Psoas muscle (tissue), 8 donors: ENCODE measurements around the gene ZNF573. TPM values are rescaled to one million over a fixed set of nuclear protein-coding genes. Genes with fewer than 3 reads are reported as not detected.

ENCODE experiments used
- ATAC-seq, 4 donors: fragments of 200-7000 bp; cut with Tn5 transposase; one replicate each; pipeline ENCODE4 v1.9.1; 2020; ENCODE audit warnings: moderate library complexity in 3 of 4, mild to moderate bottlenecking in 2 of 4
- DNase-seq, 2 donors: peaks; one replicate each; pipeline ENCODE4 v3.0.0-alpha.2; 2020
- H3K27ac ChIP-seq: fragments of 200-600 bp; one replicate; pipeline ENCODE4 v1.8.0; 2022
- H3K27me3 ChIP-seq, 3 donors: fragments of 200-600 bp in 1 of 3; one replicate each; pipeline versions ENCODE4 v1.6.1 to v1.8.0; 2013 to 2022; ENCODE audit warnings: low read length in 2 of 3, mild to moderate bottlenecking in 2 of 3, moderate library complexity in 1 of 3; ENCODE audit not compliant: insufficient read depth in 3 of 3
- H3K36me3 ChIP-seq, 2 donors: fragments of 200-600 bp in 1 of 2; one replicate each; pipeline versions ENCODE4 v1.6.1 to v1.8.0; 2013 to 2022; ENCODE audit warnings: low read depth in 1 of 2, mild to moderate bottlenecking in 1 of 2, moderate library complexity in 1 of 2; ENCODE audit not compliant: insufficient read depth in 1 of 2
- H3K4me1 ChIP-seq: fragments of 200-600 bp; one replicate; pipeline ENCODE4 v1.8.0; 2022
- H3K4me3 ChIP-seq: fragments of 200-600 bp; one replicate; pipeline ENCODE4 v1.8.0; 2022; ENCODE audit warnings: mild to moderate bottlenecking
- H3K9me3 ChIP-seq: fragments of 200-600 bp; one replicate; pipeline ENCODE4 v1.8.0; 2022
- CTCF ChIP-seq: fragments of 200-600 bp; IDR thresholded peaks from one replicate; pipeline ENCODE4 v1.8.0; 2022; ENCODE audit warnings: antibody characterized with exemption
- WGBS, 3 donors: extraction: QIAGEN DNeasy Blood & Tissue Kit; methylation state at CpG; one replicate each; pipeline versions ENCODE4 v1.1.6 to v1.1.7; 2013; 5-methylcytosine and 5-hydroxymethylcytosine counted together
- intact Hi-C, 2 donors: fragments of 100-400 bp; cut with DNase I; formaldehyde crosslinking; loops; one replicate each; pipeline versions ENCODE4 v1.11.0 to v1.14.2; 2022
- polyA plus RNA-seq, 3 donors: library from polyadenylated mRNA; stranded (reverse); fragments of 200-250 nt; gene quantifications; one replicate each; pipeline ENCODE4 v1.2.3, GENCODE V29; 2013
- total RNA-seq, 4 donors: library from RNA; stranded (reverse); fragmentation: NEBNext Ultra II Directional in 2 of 4; extraction: Animal tissue kit (Norgen Biotek cat#: 25700) in 2 of 4; gene quantifications; one replicate each; pipeline versions ENCODE4 v1.2.1 to v1.2.4, GENCODE V29; 2021 to 2023
- donor health status: healthy with polysubstance abuse.
- donor health status: DM: no; HTN: no; CAD: no; lungs with moderate emphysema.
- donor health status: Bipolar disorder and iron deficiency.
- donor health status: healthy.
- donor health status: DM: yes; HTN: yes; CAD: no.
- donor health status: DM: no; HTN: no; CAD: no.
- donor health status: DM: no; HTN: no; CAD: no.
- donor health status: DM: yes; HTN: yes; CAD: no.

The ZNF573 gene
- total and polyA plus RNA-seq, 7 donors: 0.81 to 9.7 (median 6.2) TPM

GRCh38 chr19:37691881-37692504, 87.4 kb downstream of the ZNF573 start:
- Histone ChIP-seq H3K4me1 (peaks cover 3% of the 10 kb centered on the region), H3K27me3 (no peaks in the 10 kb centered on the region), H3K27ac (peak overlapping the region; percentile 74), H3K9me3 (peaks cover 4% of the 10 kb centered on the region), H3K4me3 (peak overlapping the region; percentile 72), H3K36me3 (peaks cover 0 to 18% of the 10 kb centered on the region in 2 donors)
- WGBS, 3 donors: 1% methylated on average over 48 of the region's 48 CpGs
- peak; percentile 85 to 86 for DNase-seq
- intact Hi-C loops: loop anchor here in 1 of 2 donors (5.0 kb wide), 1 partner anchor 35 kb away; the partner anchor contains the start of gene ZFP30
- TF ChIP-seq CTCF: no peak
- peak; percentile 73 to 97 (median 92) for ATAC-seq

Other genes starting within 250 kb of the ZNF573 start
- gene ZNF571, start 184.8 kb downstream of the ZNF573 start, total RNA-seq: 1 to 10 TPM; 1.3 to 2.4 (median 1.8) TPM
- gene ZNF571, start 184.8 kb downstream of the ZNF573 start, polyA plus RNA-seq: 1 to 10 TPM in 2 of 3 donors, under 1 TPM in 1; 0.96 to 3.7 (median 1.2) TPM
- gene ZNF540, start 184.7 kb downstream of the ZNF573 start, total RNA-seq: 1 to 10 TPM in 3 of 4 donors, under 1 TPM in 1; 0.27 to 4.9 (median 1.4) TPM
- gene ZNF540, start 184.7 kb downstream of the ZNF573 start, polyA plus RNA-seq: 1 to 10 TPM in 1 of 3 donors, under 1 TPM in 2; 0.65 to 3.6 (median 0.83) TPM
- gene ZFP30, start 124.1 kb downstream of the ZNF573 start, total RNA-seq: 1 to 10 TPM; 3.2 to 6.8 (median 5.1) TPM
- 1 to 10 TPM; 1.0 to 5.6 (median 1.6) TPM for gene ZFP30, start 124.1 kb downstream of the ZNF573 start, polyA plus RNA-seq
- 1 to 10 TPM; 1.2 to 5.8 (median 1.9) TPM for gene ZNF607, start 59.8 kb downstream of the ZNF573 start, total RNA-seq
- 1 to 10 TPM; 1.4 to 3.5 (median 1.5) TPM for gene ZNF607, start 59.8 kb downstream of the ZNF573 start, polyA plus RNA-seq
- not detected for gene WDR87, start 127.0 kb upstream of the ZNF573 start, total RNA-seq
- under 1 TPM in 1 of 3 donors, not detected in 2; under 0.01 TPM for gene WDR87, start 127.0 kb upstream of the ZNF573 start, polyA plus RNA-seq
- gene SIPA1L3, start 127.6 kb upstream of the ZNF573 start, total RNA-seq: 10 to 100 TPM in 2 of 4 donors, 1 to 10 TPM in 2; 6.1 to 28.2 (median 10.3) TPM
- 1 to 10 TPM; 2.9 to 9.1 (median 4.5) TPM for gene SIPA1L3, start 127.6 kb upstream of the ZNF573 start, polyA plus RNA-seq